SH-SY5Y (cell line): ENCODE measurements around the gene ADAMTS6.

Source experiments
- GATA2 ChIP-seq: IDR thresholded peaks from 2 replicates; pipeline ENCODE4 v1.6.1; 2011; ENCODE audit warnings: mild to moderate bottlenecking, low read depth, low read length
- GATA3 ChIP-seq: IDR thresholded peaks from 2 replicates; pipeline ENCODE4 v1.6.1; 2011; ENCODE audit warnings: low read depth, mild to moderate bottlenecking, low read length, moderate library complexity

DNA sequence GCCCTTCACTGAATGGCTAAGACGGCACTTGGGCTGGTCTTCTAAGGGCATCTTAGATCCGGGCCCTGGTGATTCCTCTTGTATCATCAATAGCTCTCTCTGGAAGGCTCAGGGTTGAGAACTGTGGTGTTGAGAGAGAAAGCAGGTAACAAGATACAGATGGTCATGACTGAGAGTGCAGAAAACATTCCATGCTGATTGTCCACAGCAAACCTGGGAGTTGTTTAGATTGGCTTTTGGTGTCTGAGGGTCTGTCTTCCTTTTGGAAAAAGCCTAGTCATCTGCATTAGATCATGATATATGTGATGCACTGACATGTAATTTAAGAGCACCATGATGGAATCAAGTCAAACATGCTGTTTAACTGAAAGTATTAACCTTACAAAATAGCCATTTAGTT lies 331.9 kb downstream of the ADAMTS6 start:
- TF ChIP-seq GATA2 (no peak), GATA3 (no peak)
